ENCODE data around the gene ARHGEF4.

ARHGEF4 gene

GRCh38 chr2:130851624-130852382 lies 15.1 kb downstream of the ARHGEF4 start:
- no peak for DNase-seq (ENCODE audit: low spot score)

- no peak for DNase-seq (ENCODE audit: low spot score)
These were observed 15.9 kb downstream of the ARHGEF4 start for GRCh38 chr2:130852521-130853115.

GRCh38 chr2:130853391-130853790 lies 16.7 kb downstream of the ARHGEF4 start:
- no peak for DNase-seq (ENCODE audit: low spot score)

- no peak for DNase-seq (ENCODE audit: low spot score)
These were observed 17.6 kb downstream of the ARHGEF4 start for GRCh38 chr2:130854301-130854700.

GRCh38 chr2:130864830-130865800 lies 28.4 kb downstream of the ARHGEF4 start:
- no peak for DNase-seq (ENCODE audit: low spot score)

- DNase-seq (ENCODE audit: low spot score), result no peak
These were observed 32.9 kb downstream of the ARHGEF4 start for GRCh38 chr2:130869441-130870160.

GRCh38 chr2:130870161-130870485 lies 33.4 kb downstream of the ARHGEF4 start:
- DNase-seq (ENCODE audit: low spot score), result no peak

- no peak for DNase-seq (ENCODE audit: low spot score)
These were observed 34.1 kb downstream of the ARHGEF4 start for GRCh38 chr2:130870779-130871178.

GRCh38 chr2:130871843-130872740 lies 35.4 kb downstream of the ARHGEF4 start:
- DNase-seq (ENCODE audit: low spot score), result no peak

- no peak for DNase-seq (ENCODE audit: low spot score)
These were observed 36.0 kb downstream of the ARHGEF4 start for GRCh38 chr2:130872741-130873125.

GRCh38 chr2:130873700-130874346 lies 37.1 kb downstream of the ARHGEF4 start:
- no peak for DNase-seq (ENCODE audit: low spot score)

- no peak for DNase-seq (ENCODE audit: low spot score)
These were observed 37.8 kb downstream of the ARHGEF4 start for GRCh38 chr2:130874512-130874911.

GRCh38 chr2:130875935-130876334 lies 39.2 kb downstream of the ARHGEF4 start:
- peak; percentile 23 for DNase-seq (ENCODE audit: low spot score)

GRCh38 chr2:130877258-130877657 lies 40.5 kb downstream of the ARHGEF4 start:
- peak; percentile 11 for DNase-seq (ENCODE audit: low spot score)

GRCh38 chr2:130878316-130878715 lies 41.6 kb downstream of the ARHGEF4 start:
- peak; percentile 23 for DNase-seq (ENCODE audit: low spot score)

GRCh38 chr2:130878933-130879332 lies 42.2 kb downstream of the ARHGEF4 start:
- DNase-seq (ENCODE audit: low spot score), result no peak

- DNase-seq (ENCODE audit: low spot score), result no peak
These were observed 45.5 kb downstream of the ARHGEF4 start for GRCh38 chr2:130882111-130882690.

GRCh38 chr2:130882991-130883390 lies 46.3 kb downstream of the ARHGEF4 start:
- DNase-seq (ENCODE audit: low spot score), result no peak

GRCh38 chr2:130883496-130883895 lies 46.8 kb downstream of the ARHGEF4 start:
- DNase-seq (ENCODE audit: low spot score), result no peak

- no peak for DNase-seq (ENCODE audit: low spot score)
These were observed 47.3 kb downstream of the ARHGEF4 start for GRCh38 chr2:130884013-130884412.

Data from left forelimb (tissue), 1 donor.